ENCODE results near the gene RAB3IL1. TPM values are rescaled to one million over a fixed set of nuclear protein-coding genes. Genes with fewer than 3 reads are reported as not detected.

RAB3IL1 gene
- total and polyA plus RNA-seq, 9 of the 15 experiments (the other 6 are each of a cell fraction or from before 2014, with no cell fraction given) = 0.15 to 42.6 (median 15.5) TPM

DNA sequence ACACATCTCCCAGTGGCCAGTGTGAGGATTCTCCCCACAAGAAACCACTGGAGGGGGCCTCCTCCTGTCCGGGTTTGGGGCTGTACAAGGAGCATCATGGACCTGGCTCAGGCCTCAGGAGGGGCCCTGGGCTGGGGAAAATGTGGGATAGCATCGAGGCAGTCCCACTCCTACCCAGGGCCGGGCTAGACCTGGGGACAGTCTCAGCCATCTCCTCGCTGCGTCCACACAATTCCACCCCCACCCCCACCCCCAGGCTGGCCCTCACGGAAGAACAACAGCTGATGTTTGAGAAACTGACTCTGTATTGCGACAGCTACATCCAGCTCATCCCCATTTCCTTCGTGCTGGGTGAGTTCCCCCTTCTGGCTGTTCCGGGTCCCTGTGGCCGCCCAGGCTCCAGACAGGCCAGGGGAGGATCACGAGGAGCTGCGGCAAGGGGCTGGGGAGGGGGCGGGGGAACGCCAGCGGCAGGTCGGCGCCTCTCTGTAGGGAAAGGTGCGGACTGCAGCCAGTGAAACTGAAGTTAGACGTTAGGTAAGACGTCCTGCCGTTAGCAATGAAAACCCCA is 37.6 kb upstream of the RAB3IL1 start (continued):
- TF ChIP-seq SIN3A (IDR thresholded peaks at IDR 0.05; ENCODE audit: borderline replicate concordance in 2 of 2, control insufficient read depth in 1 of 2, low read depth in 2 of 2, low read length in 2 of 2) = no peak
- peak; percentile 52; the same call in 1 of the 2 replicates for TF ChIP-seq CEBPG (CRISPR knock-in tag; IDR thresholded peaks at IDR 0.05)
- no peak for TF ChIP-seq CEBPG (tag; conservative IDR thresholded peaks at IDR 0.05 in 1 of 2, IDR thresholded peaks at IDR 0.05 in 1 of 2)
- TF ChIP-seq STAG1 (CRISPR knock-in tag; IDR thresholded peaks at IDR 0.05; ENCODE audit: borderline replicate concordance) = no peak
- TF ChIP-seq PHF20 (IDR thresholded peaks at IDR 0.05; ENCODE audit: partially characterized antibody) = no peak
- no peak for TF ChIP-seq ZNF124 (CRISPR knock-in tag; IDR thresholded peaks at IDR 0.05)
- no peak for TF ChIP-seq THAP12 (CRISPR knock-in tag; IDR thresholded peaks at IDR 0.05)
- no peak for TF ChIP-seq NCOA6 (IDR thresholded peaks at IDR 0.05)
- TF ChIP-seq, protein P1, sequence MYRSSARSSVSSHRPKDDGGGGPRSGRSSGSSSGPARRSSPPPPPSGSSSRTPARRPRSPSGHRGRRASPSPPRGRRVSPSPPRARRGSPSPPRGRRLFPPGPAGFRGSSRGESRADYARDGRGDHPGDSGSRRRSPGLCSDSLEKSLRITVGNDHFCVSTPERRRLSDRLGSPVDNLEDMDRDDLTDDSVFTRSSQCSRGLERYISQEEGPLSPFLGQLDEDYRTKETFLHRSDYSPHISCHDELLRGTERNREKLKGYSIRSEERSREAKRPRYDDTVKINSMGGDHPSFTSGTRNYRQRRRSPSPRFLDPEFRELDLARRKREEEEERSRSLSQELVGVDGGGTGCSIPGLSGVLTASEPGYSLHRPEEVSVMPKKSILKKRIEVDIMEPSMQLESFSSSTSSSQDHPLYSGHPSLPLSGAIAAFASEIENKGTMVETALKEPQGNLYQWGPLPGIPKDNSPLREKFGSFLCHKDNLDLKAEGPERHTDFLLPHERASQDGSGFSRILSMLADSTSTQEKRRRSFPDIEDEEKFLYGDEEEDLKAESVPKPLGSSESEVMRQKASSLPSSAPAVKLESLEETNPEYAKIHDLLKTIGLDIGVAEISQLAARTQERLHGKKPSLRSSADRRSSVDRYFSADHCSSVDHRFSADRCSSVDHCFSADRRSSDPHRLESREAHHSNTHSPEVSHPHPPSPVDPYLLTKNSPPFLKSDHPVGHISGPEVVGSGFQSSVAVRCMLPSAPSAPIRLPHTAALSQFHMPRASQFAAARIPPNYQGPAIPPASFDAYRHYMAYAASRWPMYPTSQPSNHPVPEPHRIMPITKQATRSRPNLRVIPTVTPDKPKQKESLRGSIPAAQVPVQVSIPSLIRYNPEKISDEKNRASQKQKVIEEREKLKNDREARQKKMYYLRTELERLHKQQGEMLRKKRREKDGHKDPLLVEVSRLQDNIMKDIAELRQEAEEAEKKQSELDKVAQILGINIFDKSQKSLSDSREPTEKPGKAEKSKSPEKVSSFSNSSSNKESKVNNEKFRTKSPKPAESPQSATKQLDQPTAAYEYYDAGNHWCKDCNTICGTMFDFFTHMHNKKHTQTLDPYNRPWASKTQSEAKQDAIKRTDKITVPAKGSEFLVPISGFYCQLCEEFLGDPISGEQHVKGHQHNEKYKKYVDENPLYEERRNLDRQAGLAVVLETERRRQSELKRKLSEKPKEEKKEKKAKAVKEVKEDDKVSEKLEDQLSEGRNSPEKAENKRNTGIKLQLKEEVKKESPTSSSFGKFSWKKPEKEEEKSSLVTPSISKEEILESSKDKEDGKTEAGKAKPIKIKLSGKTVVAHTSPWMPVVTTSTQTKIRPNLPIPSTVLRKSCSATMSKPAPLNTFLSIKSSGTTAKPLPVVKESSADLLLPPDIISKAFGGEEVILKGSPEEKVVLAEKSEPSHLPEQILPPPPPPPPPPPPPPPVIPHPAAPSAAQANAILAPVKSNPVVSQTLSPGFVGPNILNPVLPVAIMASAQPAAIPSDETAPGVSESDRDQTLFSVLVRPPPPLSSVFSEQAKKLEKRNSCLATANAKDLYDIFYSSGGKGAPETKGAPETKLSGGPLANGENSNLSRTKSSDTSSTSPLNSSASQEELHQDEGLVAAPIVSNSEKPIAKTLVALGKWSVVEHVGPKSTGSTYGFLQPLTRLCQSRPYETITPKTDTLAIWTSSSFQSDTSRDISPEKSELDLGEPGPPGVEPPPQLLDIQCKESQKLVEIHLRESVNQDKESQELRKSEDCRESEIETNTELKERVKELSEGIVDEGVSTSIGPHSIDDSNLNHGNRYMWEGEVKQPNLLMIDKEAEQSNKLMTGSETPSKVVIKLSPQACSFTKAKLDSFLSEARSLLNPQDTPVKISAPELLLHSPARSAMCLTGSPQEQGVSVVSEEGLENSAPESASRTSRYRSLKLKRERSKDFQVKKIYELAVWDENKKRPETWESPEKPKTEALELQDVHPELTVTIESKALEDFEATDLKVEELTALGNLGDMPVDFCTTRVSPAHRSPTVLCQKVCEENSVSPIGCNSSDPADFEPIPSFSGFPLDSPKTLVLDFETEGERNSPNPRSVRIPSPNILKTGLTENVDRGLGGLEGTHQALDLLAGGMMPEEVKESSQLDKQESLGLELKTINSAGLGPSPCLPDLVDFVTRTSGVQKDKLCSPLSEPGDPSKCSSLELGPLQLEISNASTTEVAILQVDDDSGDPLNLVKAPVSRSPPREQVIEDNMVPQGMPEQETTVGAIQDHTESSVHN (IDR thresholded peaks at IDR 0.05; ENCODE audit: borderline replicate concordance in 1 of 2, low read depth in 1 of 2) = no peak
- TF ChIP-seq RBBP5 (IDR thresholded peaks at IDR 0.05; ENCODE audit: borderline replicate concordance, insufficient read depth, low read length, poor library complexity, severe bottlenecking) = no peak
- TF ChIP-seq USF1 (CRISPR knock-in tag; IDR thresholded peaks at IDR 0.05) = peak; percentile 11; the same call in 1 of the 2 replicates
- TF ChIP-seq ZBTB2 (IDR thresholded peaks at IDR 0.05) = no peak

Measured in K562 (cell line).